HepG2 (cell line): ENCODE results near the gene MYH9. TPM values are rescaled to one million over a fixed set of nuclear protein-coding genes. Genes with fewer than 3 reads are reported as not detected.

ENCODE experiments used
- ARNTL ChIP-seq: sonication (generic); formaldehyde crosslinking; IDR thresholded peaks from 2 replicates; pipeline ENCODE4 v1.4.0; 2020; ENCODE audit warnings: mild to moderate bottlenecking, missing genetic modification reagents
- GABPB1 ChIP-seq: IDR thresholded peaks from 2 replicates; pipeline ENCODE4 v1.6.1; 2016; ENCODE audit warnings: mild to moderate bottlenecking, missing genetic modification reagents, moderate library complexity, missing compliant biosample characterization
- HIVEP1 ChIP-seq: sonication (generic); formaldehyde crosslinking; IDR thresholded peaks from 2 replicates; pipeline ENCODE4 v1.4.0; 2020; ENCODE audit warnings: mild to moderate bottlenecking, missing genetic modification reagents
- HNF4G ChIP-seq, 2 experiments: sonication (generic) in 1 of 2; formaldehyde crosslinking in 1 of 2; IDR thresholded peaks; 2 replicates each; pipeline versions ENCODE4 v1.4.0 to v1.6.1; 2011 to 2020; ENCODE audit warnings: borderline replicate concordance in 2 of 2, low read depth in 2 of 2, mild to moderate bottlenecking in 2 of 2, low read length in 1 of 2, missing genetic modification reagents in 1 of 2, moderate library complexity in 1 of 2
- KDM5B ChIP-seq: sonication (generic); formaldehyde crosslinking; IDR thresholded peaks from 2 replicates; pipeline ENCODE4 v1.4.0; 2020; ENCODE audit warnings: missing genetic modification reagents, mild to moderate bottlenecking, borderline replicate concordance
- REL ChIP-seq: sonication (generic); formaldehyde crosslinking; conservative IDR thresholded peaks from 2 replicates; pipeline ENCODE4 v1.8.0; 2022; ENCODE audit warnings: mild to moderate bottlenecking, missing genetic modification reagents, moderate library complexity
- RNF2 ChIP-seq: fragments of 450-650 bp; conservative IDR thresholded peaks from 2 replicates; pipeline ENCODE4 v1.6.1; 2016; ENCODE audit warnings: low read depth
- RXRA ChIP-seq: sonication (generic); formaldehyde crosslinking; IDR thresholded peaks from 2 replicates; pipeline ENCODE4 v1.5.1; 2020; ENCODE audit warnings: missing genetic modification reagents
- ZBTB7B ChIP-seq: sonication (generic); formaldehyde crosslinking; IDR thresholded peaks from 2 replicates; pipeline ENCODE4 v1.4.0; 2020; ENCODE audit warnings: missing genetic modification reagents
- ZC3H13 ChIP-seq: sonication (generic); formaldehyde crosslinking; IDR thresholded peaks from 2 replicates; pipeline ENCODE4 v1.8.1; 2023; ENCODE audit warnings: mild to moderate bottlenecking, missing genetic modification reagents, moderate library complexity
- ZFP36L2 ChIP-seq: sonication (generic); formaldehyde crosslinking; IDR thresholded peaks from 2 replicates; pipeline ENCODE4 v1.4.0; 2020; ENCODE audit warnings: missing genetic modification reagents
- ZNF430 ChIP-seq: sonication (generic); formaldehyde crosslinking; IDR thresholded peaks from 2 replicates; pipeline ENCODE4 v1.9.0; 2021; ENCODE audit warnings: mild to moderate bottlenecking, missing genetic modification reagents
- ZNF451 ChIP-seq: sonication (generic); formaldehyde crosslinking; IDR thresholded peaks from 2 replicates; pipeline ENCODE4 v1.5.0; 2020; ENCODE audit warnings: mild to moderate bottlenecking, missing genetic modification reagents
- ZNF616 ChIP-seq: sonication (generic); formaldehyde crosslinking; IDR thresholded peaks from 2 replicates; pipeline ENCODE4 v1.5.0; 2020; ENCODE audit warnings: low read depth, mild to moderate bottlenecking, missing genetic modification reagents
- ZNF777 ChIP-seq: sonication (generic); formaldehyde crosslinking; IDR thresholded peaks from 2 replicates; pipeline ENCODE4 v1.4.0; 2020; ENCODE audit warnings: missing genetic modification reagents
- ZNF879 ChIP-seq: sonication (generic); formaldehyde crosslinking; IDR thresholded peaks from 2 replicates; pipeline ENCODE4 v1.8.1; 2023; ENCODE audit warnings: missing genetic modification reagents
- polyA plus RNA-seq, 8 experiments: library from polyadenylated mRNA; depleted of rRNA in 3 of 8; stranded (reverse) in 7 of 8; unstranded in 1 of 8; fragments of >200 nt; fragmentation: Illumina TruSeq in 4 of 8; extraction: Trizol in 4 of 8; gene quantifications; 2 replicates each; pipeline versions ENCODE4 v1.2.1 to v1.2.3, GENCODE V29; 2011 to 2016; ENCODE audit warnings: low read depth in 4 of 8, missing spikeins in 1 of 8, mixed read lengths in 1 of 8; ENCODE audit not compliant: insufficient read depth in 1 of 8
- total RNA-seq, 5 experiments: library from RNA; depleted of rRNA; stranded (reverse); fragments of >200 nt; fragmentation: Illumina TruSeq; extraction: Trizol; gene quantifications; 2 replicates each; pipeline ENCODE4 v1.2.3, GENCODE V29; 2016; ENCODE audit warnings: low read depth in 1 of 5
- TF ChIP-seq, protein P1 (sequence below): sonication (generic); formaldehyde crosslinking; IDR thresholded peaks from 2 replicates; pipeline ENCODE4 v1.5.1; 2020; ENCODE audit warnings: missing genetic modification reagents, mild to moderate bottlenecking, borderline replicate concordance
- TF ChIP-seq, protein P2 (sequence below): sonication (generic); formaldehyde crosslinking; IDR thresholded peaks from 2 replicates; pipeline ENCODE4 v1.5.0; 2020; ENCODE audit warnings: mild to moderate bottlenecking, missing genetic modification reagents
- TF ChIP-seq, protein P3 (sequence below): sonication (generic); formaldehyde crosslinking; IDR thresholded peaks from 2 replicates; pipeline ENCODE4 v1.9.0; 2022; ENCODE audit warnings: low read depth, missing genetic modification reagents

The MYH9 gene
- total and polyA plus RNA-seq, 2 of the 13 experiments (the other 11 are each of a cell fraction or from before 2014, with no cell fraction given): 50.7 to 98.5 TPM

DNA sequence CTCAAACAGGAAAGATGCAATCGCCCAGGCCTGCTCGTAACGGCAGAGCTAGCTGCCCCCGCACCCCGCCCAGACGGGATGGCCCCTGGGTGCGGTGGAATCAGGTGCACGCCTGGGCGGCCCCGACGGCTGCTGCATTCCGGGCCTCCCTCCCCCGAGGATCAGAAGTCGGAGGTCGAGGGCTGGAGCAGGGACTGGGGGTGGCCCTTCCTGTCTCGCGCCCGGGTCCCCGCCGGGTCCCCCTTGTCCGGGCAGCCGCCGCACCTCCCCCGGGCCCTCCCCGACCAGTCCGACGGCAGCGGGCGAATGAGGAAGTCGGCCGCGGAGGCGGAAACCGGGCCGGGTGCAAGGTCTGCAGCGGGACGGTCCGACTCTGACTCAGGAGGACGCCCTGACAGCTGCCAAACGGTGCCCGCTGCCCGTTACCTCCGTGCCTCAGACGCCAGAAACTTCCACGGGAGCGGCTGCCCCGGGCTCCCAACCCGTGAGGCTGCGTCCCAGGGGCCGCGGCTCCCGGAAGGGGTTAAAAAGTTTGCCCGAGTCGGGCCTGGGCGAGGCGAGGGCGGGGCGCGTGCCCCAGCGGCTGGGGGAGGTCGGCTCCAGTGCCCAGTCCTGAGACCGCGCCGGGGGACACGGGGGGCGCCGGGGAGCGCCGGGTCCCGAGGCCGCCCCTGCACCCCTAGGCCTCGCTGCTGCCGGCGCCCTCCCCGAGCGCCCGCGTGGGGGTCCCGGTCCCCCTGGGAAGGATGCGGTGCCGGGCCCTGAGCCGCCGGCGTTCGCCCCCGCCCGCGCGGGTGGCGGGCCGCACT, 663 bp downstream of the MYH9 start (continued):
- TF ChIP-seq, protein P1, sequence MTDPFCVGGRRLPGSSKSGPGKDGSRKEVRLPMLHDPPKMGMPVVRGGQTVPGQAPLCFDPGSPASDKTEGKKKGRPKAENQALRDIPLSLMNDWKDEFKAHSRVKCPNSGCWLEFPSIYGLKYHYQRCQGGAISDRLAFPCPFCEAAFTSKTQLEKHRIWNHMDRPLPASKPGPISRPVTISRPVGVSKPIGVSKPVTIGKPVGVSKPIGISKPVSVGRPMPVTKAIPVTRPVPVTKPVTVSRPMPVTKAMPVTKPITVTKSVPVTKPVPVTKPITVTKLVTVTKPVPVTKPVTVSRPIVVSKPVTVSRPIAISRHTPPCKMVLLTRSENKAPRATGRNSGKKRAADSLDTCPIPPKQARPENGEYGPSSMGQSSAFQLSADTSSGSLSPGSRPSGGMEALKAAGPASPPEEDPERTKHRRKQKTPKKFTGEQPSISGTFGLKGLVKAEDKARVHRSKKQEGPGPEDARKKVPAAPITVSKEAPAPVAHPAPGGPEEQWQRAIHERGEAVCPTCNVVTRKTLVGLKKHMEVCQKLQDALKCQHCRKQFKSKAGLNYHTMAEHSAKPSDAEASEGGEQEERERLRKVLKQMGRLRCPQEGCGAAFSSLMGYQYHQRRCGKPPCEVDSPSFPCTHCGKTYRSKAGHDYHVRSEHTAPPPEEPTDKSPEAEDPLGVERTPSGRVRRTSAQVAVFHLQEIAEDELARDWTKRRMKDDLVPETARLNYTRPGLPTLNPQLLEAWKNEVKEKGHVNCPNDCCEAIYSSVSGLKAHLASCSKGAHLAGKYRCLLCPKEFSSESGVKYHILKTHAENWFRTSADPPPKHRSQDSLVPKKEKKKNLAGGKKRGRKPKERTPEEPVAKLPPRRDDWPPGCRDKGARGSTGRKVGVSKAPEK (CRISPR knock-in tag): no peak
- TF ChIP-seq REL (CRISPR knock-in tag): no peak; the same call in 1 of the 2 replicates
- peak; percentile 20; the same call in 1 of the 2 replicates for TF ChIP-seq ZBTB7B (CRISPR knock-in tag)
- 0 out of 2 replicates have a peak, but pooled peaks have one; percentile 54 for TF ChIP-seq ZNF451 (CRISPR knock-in tag)
- TF ChIP-seq GABPB1: peak; percentile 67; the same call in 1 of the 2 replicates
- 0 out of 2 replicates have a peak, but pooled peaks have one; percentile 10 for TF ChIP-seq KDM5B (CRISPR knock-in tag)
- TF ChIP-seq ZC3H13 (CRISPR knock-in tag): peak; percentile 29; the same call in 1 of the 2 replicates
- 0 out of 2 replicates have a peak, but pooled peaks have one; percentile 12 for TF ChIP-seq ARNTL (CRISPR knock-in tag)
- TF ChIP-seq, protein P2, sequence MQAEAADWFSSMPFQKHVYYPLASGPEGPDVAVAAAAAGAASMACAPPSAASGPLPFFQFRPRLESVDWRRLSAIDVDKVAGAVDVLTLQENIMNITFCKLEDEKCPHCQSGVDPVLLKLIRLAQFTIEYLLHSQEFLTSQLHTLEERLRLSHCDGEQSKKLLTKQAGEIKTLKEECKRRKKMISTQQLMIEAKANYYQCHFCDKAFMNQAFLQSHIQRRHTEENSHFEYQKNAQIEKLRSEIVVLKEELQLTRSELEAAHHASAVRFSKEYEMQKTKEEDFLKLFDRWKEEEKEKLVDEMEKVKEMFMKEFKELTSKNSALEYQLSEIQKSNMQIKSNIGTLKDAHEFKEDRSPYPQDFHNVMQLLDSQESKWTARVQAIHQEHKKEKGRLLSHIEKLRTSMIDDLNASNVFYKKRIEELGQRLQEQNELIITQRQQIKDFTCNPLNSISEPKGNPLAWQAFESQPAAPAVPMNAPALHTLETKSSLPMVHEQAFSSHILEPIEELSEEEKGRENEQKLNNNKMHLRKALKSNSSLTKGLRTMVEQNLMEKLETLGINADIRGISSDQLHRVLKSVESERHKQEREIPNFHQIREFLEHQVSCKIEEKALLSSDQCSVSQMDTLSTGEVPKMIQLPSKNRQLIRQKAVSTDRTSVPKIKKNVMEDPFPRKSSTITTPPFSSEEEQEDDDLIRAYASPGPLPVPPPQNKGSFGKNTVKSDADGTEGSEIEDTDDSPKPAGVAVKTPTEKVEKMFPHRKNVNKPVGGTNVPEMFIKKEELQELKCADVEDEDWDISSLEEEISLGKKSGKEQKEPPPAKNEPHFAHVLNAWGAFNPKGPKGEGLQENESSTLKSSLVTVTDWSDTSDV: no peak
- TF ChIP-seq RNF2: no peak
- TF ChIP-seq ZNF430 (CRISPR knock-in tag): 0 out of 2 replicates have a peak, but pooled peaks have one; percentile 26
- TF ChIP-seq ZFP36L2 (CRISPR knock-in tag): no peak
- TF ChIP-seq ZNF879 (CRISPR knock-in tag): no peak
- peak; percentile 97 for TF ChIP-seq ZNF777 (CRISPR knock-in tag)
- 0 out of 2 replicates have a peak, but pooled peaks have one; percentile 27 for TF ChIP-seq RXRA
- peak; percentile 8; the same call in 1 of the 2 replicates for TF ChIP-seq HNF4G (IDR thresholded peaks at IDR 0.05; ENCODE audit: borderline replicate concordance, low read depth, low read length)
- TF ChIP-seq HNF4G (CRISPR knock-in tag; IDR thresholded peaks at IDR 0.05; ENCODE audit: borderline replicate concordance, low read depth): no peak
- TF ChIP-seq, protein P3, sequence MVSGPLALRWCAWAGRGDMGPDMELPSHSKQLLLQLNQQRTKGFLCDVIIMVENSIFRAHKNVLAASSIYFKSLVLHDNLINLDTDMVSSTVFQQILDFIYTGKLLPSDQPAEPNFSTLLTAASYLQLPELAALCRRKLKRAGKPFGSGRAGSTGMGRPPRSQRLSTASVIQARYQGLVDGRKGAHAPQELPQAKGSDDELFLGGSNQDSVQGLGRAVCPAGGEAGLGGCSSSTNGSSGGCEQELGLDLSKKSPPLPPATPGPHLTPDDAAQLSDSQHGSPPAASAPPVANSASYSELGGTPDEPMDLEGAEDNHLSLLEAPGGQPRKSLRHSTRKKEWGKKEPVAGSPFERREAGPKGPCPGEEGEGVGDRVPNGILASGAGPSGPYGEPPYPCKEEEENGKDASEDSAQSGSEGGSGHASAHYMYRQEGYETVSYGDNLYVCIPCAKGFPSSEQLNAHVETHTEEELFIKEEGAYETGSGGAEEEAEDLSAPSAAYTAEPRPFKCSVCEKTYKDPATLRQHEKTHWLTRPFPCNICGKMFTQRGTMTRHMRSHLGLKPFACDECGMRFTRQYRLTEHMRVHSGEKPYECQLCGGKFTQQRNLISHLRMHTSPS (CRISPR knock-in tag): 0 out of 2 replicates have a peak, but pooled peaks have one; percentile 57
- 0 out of 2 replicates have a peak, but pooled peaks have one; percentile 59 for TF ChIP-seq ZNF616 (CRISPR knock-in tag)
- 0 out of 2 replicates have a peak, but pooled peaks have one; percentile 24 for TF ChIP-seq HIVEP1 (CRISPR knock-in tag)
